Measurements from ENCODE around the gene SLC25A43. TPM values are rescaled to one million over a fixed set of nuclear protein-coding genes. Genes with fewer than 3 reads are reported as not detected.
"Not testable (repeated sequence)": the region's sequence is repeated elsewhere in the genome, so short reads cannot be mapped to it uniquely, and the experiment has no call there.

SLC25A43 gene
- polyA plus RNA-seq, 2 of the 4 experiments (the other 2 are of a cell fraction) = 27.4 to 31.2 TPM

DNA sequence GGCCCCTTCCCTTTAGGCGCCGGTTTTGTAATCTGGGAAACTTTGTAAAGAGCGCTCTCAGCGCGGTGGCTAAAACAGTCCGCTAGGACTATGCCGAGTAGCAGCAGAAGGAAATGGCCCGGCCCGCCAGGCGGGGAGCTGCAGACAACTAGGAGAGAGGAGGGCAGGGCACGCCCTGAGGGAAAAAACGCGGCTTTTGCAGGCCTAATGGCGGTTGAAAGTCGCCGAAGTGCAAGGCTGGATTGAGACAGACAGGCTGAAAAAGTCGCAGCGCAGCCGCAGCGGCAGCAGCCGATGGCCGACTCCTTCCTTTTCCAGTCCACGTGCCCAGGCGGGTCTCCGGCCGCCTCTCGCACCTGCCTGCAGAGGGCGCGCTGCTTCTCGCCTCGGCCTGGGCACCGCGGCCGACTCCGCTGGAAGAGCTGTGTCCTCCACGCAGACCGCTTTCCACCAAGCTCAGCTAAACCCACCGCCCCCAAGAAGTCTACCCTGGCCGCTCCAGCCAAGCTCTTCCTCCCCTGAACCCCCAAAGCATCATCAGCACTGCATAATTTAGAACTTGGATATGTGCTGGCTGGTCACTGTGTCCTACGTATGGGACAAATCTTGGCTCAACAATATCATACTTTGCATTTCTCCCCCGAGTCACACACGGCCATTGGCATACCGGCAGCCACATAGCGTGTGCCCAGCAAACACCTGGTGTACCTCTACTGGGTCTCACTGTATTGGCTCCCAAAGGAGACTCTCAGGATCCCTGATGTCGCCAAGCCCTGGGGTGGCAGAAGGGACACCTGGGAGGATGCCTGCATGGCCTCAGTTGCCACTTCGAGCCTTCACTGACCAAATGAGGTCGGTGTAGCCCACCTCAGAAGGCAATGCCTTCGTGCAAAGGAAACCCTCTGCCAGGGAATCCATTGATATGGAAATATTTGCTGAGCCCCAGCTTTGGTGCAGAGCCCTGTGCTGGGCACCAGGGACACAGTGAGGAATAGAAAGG, 83.6 kb downstream of the SLC25A43 start (continued):
- TF ChIP-seq BHLHE40 (IDR thresholded peaks at IDR 0.05; ENCODE audit: low read depth, low read length) (no peak), NPAS2 (CRISPR knock-in tag; IDR thresholded peaks at IDR 0.05; ENCODE audit: borderline replicate concordance) (peak; percentile 66), REST (IDR thresholded peaks at IDR 0.05) (no peak), RNF2 (IDR thresholded peaks at IDR 0.05; ENCODE audit: borderline replicate concordance, low read depth) (no peak), JUN (IDR thresholded peaks at IDR 0.05) (peak in 1 of 2 experiments; percentile 39; a peak in 1 of 5 replicates), HEYL (CRISPR knock-in tag; IDR thresholded peaks at IDR 0.05) (no peak), GATA3 (IDR thresholded peaks at IDR 0.05; ENCODE audit: borderline replicate concordance) (no peak), POLR2A (IDR thresholded peaks at IDR 0.05; ENCODE audit: low read length) (peak; percentile 34; the same call in 1 of the 2 replicates), RCOR1 (IDR thresholded peaks at IDR 0.05; ENCODE audit: low read depth, low read length) (no peak)
- TF ChIP-seq, protein P1, sequence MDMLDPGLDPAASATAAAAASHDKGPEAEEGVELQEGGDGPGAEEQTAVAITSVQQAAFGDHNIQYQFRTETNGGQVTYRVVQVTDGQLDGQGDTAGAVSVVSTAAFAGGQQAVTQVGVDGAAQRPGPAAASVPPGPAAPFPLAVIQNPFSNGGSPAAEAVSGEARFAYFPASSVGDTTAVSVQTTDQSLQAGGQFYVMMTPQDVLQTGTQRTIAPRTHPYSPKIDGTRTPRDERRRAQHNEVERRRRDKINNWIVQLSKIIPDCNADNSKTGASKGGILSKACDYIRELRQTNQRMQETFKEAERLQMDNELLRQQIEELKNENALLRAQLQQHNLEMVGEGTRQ (IDR thresholded peaks at IDR 0.05) = peak; percentile 66

DNA sequence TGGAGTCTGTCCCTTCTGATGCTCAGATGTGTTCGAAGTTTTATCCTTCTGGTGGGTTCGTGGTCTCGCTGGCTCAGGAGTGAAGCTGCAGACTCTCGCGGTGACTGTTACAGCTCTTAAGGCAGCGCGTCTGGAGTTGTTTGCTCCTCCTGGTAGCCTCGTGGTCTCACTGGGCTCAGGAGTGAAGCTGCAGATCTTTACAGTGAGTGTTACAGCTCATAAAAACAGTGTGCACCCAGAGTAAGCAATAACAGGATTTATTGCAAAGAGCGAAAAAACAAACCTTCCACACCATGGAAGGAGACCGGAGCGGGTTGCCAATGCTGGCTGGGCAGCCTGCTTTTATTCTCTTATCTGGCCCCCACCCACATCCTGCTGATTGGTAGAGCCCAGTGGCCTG, 87.6 kb downstream of the SLC25A43 start:
- no peak for FAIRE-seq
- no peak for DNase-seq (ENCODE audit: low read depth in 1 of 2, low spot score in 1 of 2)
- no peak overlapping the region for H3K27ac ChIP-seq
- no peak for ATAC-seq
- no peak for TF ChIP-seq CBX2 (IDR thresholded peaks at IDR 0.05; ENCODE audit: borderline replicate concordance, low read depth)
- H3K4me2 ChIP-seq = no peak overlapping the region
- no peaks in the 10 kb centered on the region for H3K9me3 ChIP-seq
- no peak overlapping the region for H3K4me3 ChIP-seq
- CTCF ChIA-PET = interaction anchor here (4.0 to 26.9 kb wide), 2 partner anchors 17 to 22 kb away, joined by 27 to 814 read pairs; no protein-coding TSS in a partner anchor
- POLR2A ChIA-PET = interaction anchor here (1.1 kb wide), 1 partner anchor 26 kb away, joined by 3 read pairs; no protein-coding TSS in a partner anchor
- peaks cover 14% of the 10 kb centered on the region; the same call in 2 of the 3 replicates for H3K4me1 ChIP-seq
- 84% methylated on average over 10 of the region's 11 CpGs for WGBS (ENCODE audit: missing lambda C conversion rate)

- FAIRE-seq; DNase-seq (ENCODE audit: low read depth in 1 of 2, low spot score in 1 of 2); H3K4me2 ChIP-seq; ATAC-seq; H3K9me3 ChIP-seq; H3K4me1 ChIP-seq; H3K4me3 ChIP-seq: not testable (repeated sequence)
- POLR2A ChIA-PET = interaction anchor here (1.1 kb wide), 1 partner anchor 25 kb away, joined by 3 read pairs; no protein-coding TSS in a partner anchor
- H3K27ac ChIP-seq = peak overlapping the region in 1 of 2 experiments; percentile 79; a peak in 1 of 6 replicates
- CTCF ChIA-PET = interaction anchor here (1.1 to 26.9 kb wide), 9 partner anchors 8 to 242 kb away, joined by 3 to 814 read pairs (median 6); no protein-coding TSS in a partner anchor
- WGBS (ENCODE audit: missing lambda C conversion rate) = 100% methylated on average over 6 of the region's 24 CpGs
Observed at GRCh38 chrX:119487766-119488165, 88.6 kb downstream of the SLC25A43 start.

DNA sequence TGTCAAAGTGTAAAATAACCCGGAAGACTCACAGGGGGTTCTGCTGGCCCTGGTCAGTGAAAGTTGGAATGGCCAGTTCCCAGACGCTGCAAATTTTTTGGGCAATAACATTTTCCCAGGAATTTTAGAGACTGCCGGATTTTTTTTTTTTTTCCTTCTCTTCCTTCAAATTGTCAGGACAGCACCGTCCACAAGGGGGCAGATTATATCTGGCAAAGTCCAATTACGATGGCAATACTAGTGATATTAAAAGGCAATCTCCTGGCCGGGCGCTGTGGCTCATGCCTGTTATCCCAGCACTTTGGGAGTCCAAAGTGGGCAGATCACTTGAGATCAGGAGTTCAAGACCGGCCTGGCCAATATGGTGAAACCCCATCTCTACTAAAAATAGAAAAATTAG, 89.6 kb downstream of the SLC25A43 start:
- no peak for FAIRE-seq
- ATAC-seq = peak; percentile 62 to 85; a peak in 3 of 6 replicates
- CTCF ChIA-PET = interaction anchor here (0.6 to 26.9 kb wide), 16 partner anchors 9 to 1883 kb away, joined by 3 to 814 read pairs (median 4); no protein-coding TSS in a partner anchor
- no peaks in the 10 kb centered on the region for H3K9me3 ChIP-seq
- 3% methylated on average over 8 of the region's 8 CpGs for WGBS (ENCODE audit: missing lambda C conversion rate)
- peak overlapping the region; percentile 33; the same call in 1 of the 3 replicates for H3K4me2 ChIP-seq
- POLR2A ChIA-PET = interaction anchor here (1.0 kb wide), 1 partner anchor 23 kb away, joined by 4 read pairs; no protein-coding TSS in a partner anchor
- TF ChIP-seq CTCF (IDR thresholded peaks at IDR 0.05) = peak; percentile 63
- peak; percentile 81 to 83 for TF ChIP-seq RAD21 (conservative IDR thresholded peaks at IDR 0.05 in 1 of 2, IDR thresholded peaks at IDR 0.05 in 1 of 2)
- TF ChIP-seq SMC3 (IDR thresholded peaks at IDR 0.05) = peak; percentile 92
- no peak for TF ChIP-seq BHLHE40 (IDR thresholded peaks at IDR 0.05; ENCODE audit: low read depth, low read length)
- H3K4me1 ChIP-seq = peaks cover 11% of the 10 kb centered on the region
- H3K4me3 ChIP-seq = no peak overlapping the region
- DNase-seq (ENCODE audit: low read depth in 1 of 2, low spot score in 1 of 2) = peak in 1 of 2 experiments; percentile 81
- peak overlapping the region; percentile 71 to 79 for H3K27ac ChIP-seq
